ENCODE results near the gene P2RY2. TPM values are rescaled to one million over a fixed set of nuclear protein-coding genes. Genes with fewer than 3 reads are reported as not detected.
"Not testable (repeated sequence)": the region's sequence is repeated elsewhere in the genome, so short reads cannot be mapped to it uniquely, and the experiment has no call there.

Gene P2RY2
- total RNA-seq, 1 donor from 2014 or later: not detected

GRCh38 chr11:73196576-73196975 is 21.5 kb upstream of the P2RY2 start:
- no peak for DNase-seq (ENCODE audit: extremely low spot score, unreplicated experiment)
- no peaks in the 10 kb centered on the region for H3K9me3 Mint-ChIP-seq (ENCODE audit: unreplicated experiment)
- H3K4me1 Mint-ChIP-seq (ENCODE audit: unreplicated experiment): no peaks in the 10 kb centered on the region
- H3K4me3 Mint-ChIP-seq (ENCODE audit: unreplicated experiment): no peak overlapping the region
- peaks cover 2% of the 10 kb centered on the region for H3K27me3 Mint-ChIP-seq (ENCODE audit: unreplicated experiment)
- H3K36me3 Mint-ChIP-seq (ENCODE audit: unreplicated experiment): no peaks in the 10 kb centered on the region
- no peak overlapping the region for H3K27ac Mint-ChIP-seq (ENCODE audit: unreplicated experiment)
- no peak for TF ChIP-seq CTCF (IDR thresholded peaks at IDR 0.05)

- TF ChIP-seq CTCF (IDR thresholded peaks at IDR 0.05): no peak
- peaks cover 2% of the 10 kb centered on the region for H3K27me3 Mint-ChIP-seq (ENCODE audit: unreplicated experiment)
Observed at GRCh38 chr11:73197348-73197747, 20.7 kb upstream of the P2RY2 start.

GRCh38 chr11:73197787-73198186 is 20.3 kb upstream of the P2RY2 start:
- H3K9me3 Mint-ChIP-seq (ENCODE audit: unreplicated experiment); H3K36me3 Mint-ChIP-seq (ENCODE audit: unreplicated experiment); H3K27ac Mint-ChIP-seq (ENCODE audit: unreplicated experiment); H3K4me1 Mint-ChIP-seq (ENCODE audit: unreplicated experiment); H3K27me3 Mint-ChIP-seq (ENCODE audit: unreplicated experiment); H3K4me3 Mint-ChIP-seq (ENCODE audit: unreplicated experiment); DNase-seq (ENCODE audit: extremely low spot score, unreplicated experiment): not testable (repeated sequence)

More at GRCh38 chr11:73197348-73197747, 20.7 kb upstream of the P2RY2 start:
- H3K4me3 Mint-ChIP-seq (ENCODE audit: unreplicated experiment): no peak overlapping the region
- no peaks in the 10 kb centered on the region for H3K4me1 Mint-ChIP-seq (ENCODE audit: unreplicated experiment)
- no peak overlapping the region for H3K27ac Mint-ChIP-seq (ENCODE audit: unreplicated experiment)
- no peaks in the 10 kb centered on the region for H3K36me3 Mint-ChIP-seq (ENCODE audit: unreplicated experiment)
- DNase-seq (ENCODE audit: extremely low spot score, unreplicated experiment): no peak
- no peaks in the 10 kb centered on the region for H3K9me3 Mint-ChIP-seq (ENCODE audit: unreplicated experiment)

- no peaks in the 10 kb centered on the region for H3K4me1 Mint-ChIP-seq (ENCODE audit: unreplicated experiment)
- H3K36me3 Mint-ChIP-seq (ENCODE audit: unreplicated experiment): no peaks in the 10 kb centered on the region
- no peak for TF ChIP-seq CTCF (IDR thresholded peaks at IDR 0.05)
- no peaks in the 10 kb centered on the region for H3K9me3 Mint-ChIP-seq (ENCODE audit: unreplicated experiment)
- DNase-seq (ENCODE audit: extremely low spot score, unreplicated experiment): no peak
- H3K27me3 Mint-ChIP-seq (ENCODE audit: unreplicated experiment): peaks cover 6% of the 10 kb centered on the region
- H3K4me3 Mint-ChIP-seq (ENCODE audit: unreplicated experiment): no peak overlapping the region
- no peak overlapping the region for H3K27ac Mint-ChIP-seq (ENCODE audit: unreplicated experiment)
Observed at GRCh38 chr11:73198677-73199076, 19.4 kb upstream of the P2RY2 start.

- TF ChIP-seq CTCF (IDR thresholded peaks at IDR 0.05): no peak
- no peak overlapping the region for H3K27ac Mint-ChIP-seq (ENCODE audit: unreplicated experiment)
- no peaks in the 10 kb centered on the region for H3K4me1 Mint-ChIP-seq (ENCODE audit: unreplicated experiment)
- H3K4me3 Mint-ChIP-seq (ENCODE audit: unreplicated experiment): no peak overlapping the region
- peaks cover 6% of the 10 kb centered on the region for H3K27me3 Mint-ChIP-seq (ENCODE audit: unreplicated experiment)
- no peaks in the 10 kb centered on the region for H3K9me3 Mint-ChIP-seq (ENCODE audit: unreplicated experiment)
- H3K36me3 Mint-ChIP-seq (ENCODE audit: unreplicated experiment): no peaks in the 10 kb centered on the region
- DNase-seq (ENCODE audit: extremely low spot score, unreplicated experiment): no peak
Observed at GRCh38 chr11:73199446-73199845, 18.6 kb upstream of the P2RY2 start.

- Mint-ChIP-seq H3K27me3 (ENCODE audit: unreplicated experiment) (peaks cover 10% of the 10 kb centered on the region), H3K9me3 (ENCODE audit: unreplicated experiment) (no peaks in the 10 kb centered on the region), H3K4me1 (ENCODE audit: unreplicated experiment) (no peaks in the 10 kb centered on the region), H3K36me3 (ENCODE audit: unreplicated experiment) (no peaks in the 10 kb centered on the region), H3K27ac (ENCODE audit: unreplicated experiment) (no peak overlapping the region), H3K4me3 (ENCODE audit: unreplicated experiment) (no peak overlapping the region)
- no peak for DNase-seq (ENCODE audit: extremely low spot score, unreplicated experiment)
- no peak for TF ChIP-seq CTCF (IDR thresholded peaks at IDR 0.05)
Observed at GRCh38 chr11:73200256-73200655, 17.8 kb upstream of the P2RY2 start.

All from osteocyte (in vitro differentiated cells).